MM.1S (cell line): ENCODE data around the gene G0S2.

Experiments
- DNase-seq: peaks from one replicate; pipeline ENCODE4 v3.0.0-alpha.2; 2015
- H2AFZ ChIP-seq: fragments of 300-600 bp; sonication (generic); 2 replicates; pipeline ENCODE4 v1.6.0; 2016; ENCODE audit warnings: antibody characterized with exemption, low read length
- H3F3A ChIP-seq: fragments of 300-600 bp; sonication (generic); 2 replicates; pipeline ENCODE4 v1.6.1; 2016; ENCODE audit warnings: mild to moderate bottlenecking, antibody characterized with exemption, low read length, moderate library complexity, mixed read lengths; ENCODE audit not compliant: insufficient read depth
- H3K27ac ChIP-seq: fragments of 300-600 bp; sonication (generic); 2 replicates; pipeline ENCODE4 v1.5.1; 2016; ENCODE audit warnings: mild to moderate bottlenecking, low read length
- H3K27me3 ChIP-seq: fragments of 300-600 bp; sonication (generic); replicated peaks from 2 replicates; pipeline ENCODE4 v1.6.0; 2016; ENCODE audit warnings: low read length; ENCODE audit not compliant: insufficient read depth
- H3K36me3 ChIP-seq: fragments of 300-600 bp; sonication (generic); replicated peaks from 2 replicates; pipeline ENCODE4 v1.6.1; 2016; ENCODE audit warnings: mild to moderate bottlenecking, low read length, mixed read lengths; ENCODE audit not compliant: insufficient read depth
- H3K4me1 ChIP-seq: fragments of 300-600 bp; sonication (generic); 2 replicates; pipeline ENCODE4 v1.6.1; 2016; ENCODE audit warnings: low read length, mixed read lengths
- H3K4me2 ChIP-seq: fragments of 300-600 bp; sonication (generic); 2 replicates; pipeline ENCODE4 v1.6.0; 2016; ENCODE audit warnings: low read depth, low read length
- H3K4me3 ChIP-seq: fragments of 300-600 bp; sonication (generic); 2 replicates; pipeline ENCODE4 v1.5.1; 2016; ENCODE audit warnings: low read length, mixed read lengths
- H3K79me2 ChIP-seq: fragments of 300-600 bp; sonication (generic); 2 replicates; pipeline ENCODE4 v1.6.1; 2016; ENCODE audit warnings: mixed run types, low read length, mixed read lengths
- H3K9ac ChIP-seq: fragments of 300-600 bp; sonication (generic); 2 replicates; pipeline ENCODE4 v1.6.1; 2016; ENCODE audit warnings: low read length, mixed read lengths
- H3K9me2 ChIP-seq: fragments of 300-600 bp; sonication (generic); replicated peaks from 2 replicates; pipeline ENCODE4 v1.6.1; 2016; ENCODE audit warnings: mild to moderate bottlenecking, low read length, mixed read lengths; ENCODE audit not compliant: insufficient read depth
- H3K9me3 ChIP-seq: fragments of 300-600 bp; sonication (generic); replicated peaks from 2 replicates; pipeline ENCODE4 v1.6.1; 2016; ENCODE audit warnings: mild to moderate bottlenecking, low read length, mixed read lengths; ENCODE audit not compliant: insufficient read depth
- H4K20me1 ChIP-seq: fragments of 300-600 bp; sonication (generic); 2 replicates; pipeline ENCODE4 v1.6.1; 2016; ENCODE audit warnings: mild to moderate bottlenecking, low read length, moderate library complexity, mixed read lengths; ENCODE audit not compliant: insufficient read depth
- EZH2 ChIP-seq: fragments of 300-600 bp; sonication (generic); optimal IDR thresholded peaks from 2 replicates; pipeline ENCODE3; 2017; ENCODE audit warnings: low read depth, mild to moderate bottlenecking, antibody characterized with exemption, low read length, mixed read lengths
- EZH2phosphoT487 ChIP-seq: fragments of 300-600 bp; sonication (generic); IDR thresholded peaks from 2 replicates; pipeline ENCODE4 v1.6.1; 2018; ENCODE audit warnings: antibody characterized with exemption, low read length
- TF ChIP-seq, protein P1 (sequence below): fragments of 300-600 bp; sonication (generic); IDR thresholded peaks from 2 replicates; pipeline ENCODE4 v1.5.1; 2016; ENCODE audit warnings: antibody characterized with exemption, low read length, mixed read lengths

G0S2 gene

DNA sequence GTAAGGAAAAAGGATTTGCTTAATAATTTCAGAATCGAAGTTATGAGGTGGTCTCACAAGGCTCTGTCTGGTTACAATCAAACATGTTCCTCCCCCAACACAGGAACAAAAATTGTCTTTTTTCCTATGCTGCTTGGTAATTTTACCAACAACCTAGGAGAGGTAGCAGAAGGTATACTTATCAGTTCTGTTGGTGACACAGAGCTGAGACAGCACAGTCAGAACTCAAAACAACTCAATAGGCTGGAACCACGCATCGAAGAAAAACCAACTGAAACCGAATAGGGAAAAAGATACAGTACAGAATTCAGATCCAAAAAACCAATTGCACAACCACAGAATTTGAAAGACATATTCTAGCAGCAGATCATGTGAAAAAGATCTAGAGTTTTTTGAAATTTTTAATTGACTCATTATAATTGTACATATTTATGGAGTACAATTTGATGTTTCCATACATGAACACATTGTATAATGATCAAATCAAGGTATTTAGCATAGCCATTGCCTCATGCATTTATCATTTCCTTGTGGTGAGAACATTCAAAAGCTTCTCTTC lies 3.8 kb downstream of the G0S2 start:
- no peak for TF ChIP-seq EZH2
- TF ChIP-seq, protein P1, sequence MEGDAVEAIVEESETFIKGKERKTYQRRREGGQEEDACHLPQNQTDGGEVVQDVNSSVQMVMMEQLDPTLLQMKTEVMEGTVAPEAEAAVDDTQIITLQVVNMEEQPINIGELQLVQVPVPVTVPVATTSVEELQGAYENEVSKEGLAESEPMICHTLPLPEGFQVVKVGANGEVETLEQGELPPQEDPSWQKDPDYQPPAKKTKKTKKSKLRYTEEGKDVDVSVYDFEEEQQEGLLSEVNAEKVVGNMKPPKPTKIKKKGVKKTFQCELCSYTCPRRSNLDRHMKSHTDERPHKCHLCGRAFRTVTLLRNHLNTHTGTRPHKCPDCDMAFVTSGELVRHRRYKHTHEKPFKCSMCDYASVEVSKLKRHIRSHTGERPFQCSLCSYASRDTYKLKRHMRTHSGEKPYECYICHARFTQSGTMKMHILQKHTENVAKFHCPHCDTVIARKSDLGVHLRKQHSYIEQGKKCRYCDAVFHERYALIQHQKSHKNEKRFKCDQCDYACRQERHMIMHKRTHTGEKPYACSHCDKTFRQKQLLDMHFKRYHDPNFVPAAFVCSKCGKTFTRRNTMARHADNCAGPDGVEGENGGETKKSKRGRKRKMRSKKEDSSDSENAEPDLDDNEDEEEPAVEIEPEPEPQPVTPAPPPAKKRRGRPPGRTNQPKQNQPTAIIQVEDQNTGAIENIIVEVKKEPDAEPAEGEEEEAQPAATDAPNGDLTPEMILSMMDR = no peak
- no peak for TF ChIP-seq EZH2phosphoT487
- no peak overlapping the region for H3K9ac ChIP-seq

DNA sequence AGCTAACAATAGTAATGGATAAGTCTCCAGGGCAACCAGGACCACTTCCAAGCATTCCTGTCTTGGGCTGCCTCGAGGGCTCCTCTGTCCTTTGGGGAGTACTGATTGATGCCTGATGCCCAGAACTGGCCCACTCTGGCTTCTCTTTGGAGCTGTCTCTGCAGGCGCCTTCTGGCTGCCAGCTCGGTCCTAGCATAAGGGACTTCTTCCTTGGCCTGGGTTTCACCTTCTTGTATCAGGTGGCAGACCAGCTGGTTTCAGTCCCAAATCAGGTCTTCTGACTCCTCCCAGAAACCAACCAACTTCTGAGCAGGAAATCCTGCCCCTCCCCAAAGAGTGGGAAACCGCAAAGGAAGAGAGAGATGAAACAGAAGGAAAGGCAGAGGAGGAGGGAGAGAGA lies 10.6 kb downstream of the G0S2 start:
- Histone ChIP-seq H3K79me2 (no peaks in the 10 kb centered on the region), H3K9me3 (no peaks in the 10 kb centered on the region), H3F3A (peaks cover 11% of the 10 kb centered on the region), H3K27ac (peak overlapping the region; percentile 15; the same call in 1 of the 2 replicates), H3K36me3 (no peaks in the 10 kb centered on the region), H2AFZ (peak overlapping the region; percentile 22; the same call in 1 of the 2 replicates), H3K9ac (peak overlapping the region; percentile 2; the same call in 1 of the 2 replicates), H3K4me3 (peak overlapping the region; percentile 4; the same call in 1 of the 2 replicates), H3K9me2 (no peaks in the 10 kb centered on the region), H3K4me1 (peaks cover 27% of the 10 kb centered on the region), H4K20me1 (no peaks in the 10 kb centered on the region), H3K4me2 (peak overlapping the region; percentile 59), H3K27me3 (no peaks in the 10 kb centered on the region)
- peak; percentile 91 for DNase-seq
- TF ChIP-seq EZH2 = no peak
- TF ChIP-seq, protein P1 = peak; percentile 33

More for the DNA sequence above, 3.8 kb downstream of the G0S2 start:
- Histone ChIP-seq H3K27me3 (no peaks in the 10 kb centered on the region), H3K4me3 (no peak overlapping the region), H3F3A (0 out of 2 replicates have a peak, but pooled peaks cover 1% of the 10 kb centered on the region), H2AFZ (no peak overlapping the region), H3K9me3 (no peaks in the 10 kb centered on the region), H3K27ac (no peak overlapping the region), H3K36me3 (no peaks in the 10 kb centered on the region), H3K4me1 (peaks cover 6% of the 10 kb centered on the region), H3K79me2 (no peaks in the 10 kb centered on the region), H4K20me1 (no peaks in the 10 kb centered on the region), H3K9me2 (no peaks in the 10 kb centered on the region), H3K4me2 (no peak overlapping the region)
- no peak for DNase-seq

DNA sequence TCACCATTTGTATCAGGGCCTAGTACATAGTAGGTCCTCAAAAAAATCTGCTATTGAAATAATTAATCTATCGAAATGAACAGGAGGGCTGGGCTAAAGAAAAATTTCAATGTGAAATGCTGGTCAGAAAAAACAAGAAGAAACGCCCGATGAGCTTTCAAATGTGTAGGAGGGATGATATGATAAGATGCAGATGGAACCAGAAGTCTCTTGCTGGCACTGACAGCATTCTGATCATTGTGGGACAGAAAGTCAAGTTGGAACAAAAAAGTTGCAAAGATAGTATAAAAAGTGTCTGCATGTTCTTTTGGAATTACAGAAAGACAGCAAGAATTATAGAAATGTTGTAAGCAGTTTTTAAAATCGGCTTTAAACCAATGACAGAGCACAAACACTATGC lies 11.1 kb downstream of the G0S2 start:
- TF ChIP-seq EZH2phosphoT487 (no peak), EZH2 (no peak)
- TF ChIP-seq, protein P1 = no peak
- H3K4me1 ChIP-seq = peaks cover 27% of the 10 kb centered on the region
- no peak overlapping the region for H3K4me3 ChIP-seq
- no peaks in the 10 kb centered on the region for H3K9me3 ChIP-seq
- H3K9ac ChIP-seq = no peak overlapping the region
- H3K27ac ChIP-seq = no peak overlapping the region
- peak overlapping the region; percentile 59; the same call in 1 of the 2 replicates for H3K4me2 ChIP-seq
- H3K27me3 ChIP-seq = no peaks in the 10 kb centered on the region
- no peak overlapping the region for H2AFZ ChIP-seq
- H4K20me1 ChIP-seq = no peaks in the 10 kb centered on the region
- H3F3A ChIP-seq = peaks cover 11% of the 10 kb centered on the region
- no peak for DNase-seq
- no peaks in the 10 kb centered on the region for H3K79me2 ChIP-seq
- H3K36me3 ChIP-seq = no peaks in the 10 kb centered on the region
- no peaks in the 10 kb centered on the region for H3K9me2 ChIP-seq
